NCI-H128 (cell line): ENCODE data around the gene SMOC2.

Experiments
- DNase-seq: peaks from one replicate; lab custom pipeline; 2025; ENCODE audit not compliant: unreplicated experiment; lab: John Stamatoyannopoulos, UW

SMOC2 gene

GRCh38 chr6:168440520-168441433, at the start of gene SMOC2:
Gene SMOC2 (plus strand): TSS chr6:168441184. CDS start chr6:168441371, 187 bp downstream.
- DNase-seq, result no peak

GRCh38 chr6:168393126-168393870, 47.7 kb upstream of the SMOC2 start:
- DNase-seq, result no peak

GRCh38 chr6:168394606-168395005, 46.4 kb upstream of the SMOC2 start:
- DNase-seq, result no peak

GRCh38 chr6:168395983-168396382, 45.0 kb upstream of the SMOC2 start:
- DNase-seq, result no peak

- no peak for DNase-seq
Measured at GRCh38 chr6:168396561-168396960, 44.4 kb upstream of the SMOC2 start.

GRCh38 chr6:168397012-168397411, 44.0 kb upstream of the SMOC2 start:
- no peak for DNase-seq

- DNase-seq, result no peak
Measured at GRCh38 chr6:168400037-168400436, 40.9 kb upstream of the SMOC2 start.

GRCh38 chr6:168403370-168404005, 37.5 kb upstream of the SMOC2 start:
- DNase-seq, result no peak

- DNase-seq, result no peak
Measured at GRCh38 chr6:168404560-168404959, 36.4 kb upstream of the SMOC2 start.

GRCh38 chr6:168407842-168408241, 33.1 kb upstream of the SMOC2 start:
- DNase-seq, result no peak

GRCh38 chr6:168408504-168409136, 32.4 kb upstream of the SMOC2 start:
- DNase-seq, result no peak

- DNase-seq, result no peak
Measured at GRCh38 chr6:168410035-168410434, 30.9 kb upstream of the SMOC2 start.

- no peak for DNase-seq
Measured at GRCh38 chr6:168410554-168411011, 30.4 kb upstream of the SMOC2 start.

- no peak for DNase-seq
Measured at GRCh38 chr6:168411130-168411529, 29.9 kb upstream of the SMOC2 start.

- DNase-seq, result no peak
Measured at GRCh38 chr6:168411793-168412192, 29.2 kb upstream of the SMOC2 start.

GRCh38 chr6:168412456-168412855, 28.5 kb upstream of the SMOC2 start:
- DNase-seq, result no peak

- DNase-seq, result no peak
Measured at GRCh38 chr6:168413018-168413720, 27.8 kb upstream of the SMOC2 start.

GRCh38 chr6:168413856-168414255, 27.1 kb upstream of the SMOC2 start:
- DNase-seq, result no peak

GRCh38 chr6:168414336-168415097, 26.5 kb upstream of the SMOC2 start:
- no peak for DNase-seq
